ENCODE data around the gene SLC9A5.

Gene SLC9A5

GRCh38 chr16:67282447-67282805, 33.6 kb downstream of the SLC9A5 start:
- DNase-seq: no peak

- no peak for DNase-seq
These were observed 34.5 kb downstream of the SLC9A5 start for GRCh38 chr16:67283039-67283825.

GRCh38 chr16:67283826-67284555, 35.2 kb downstream of the SLC9A5 start:
- DNase-seq: no peak

- DNase-seq: no peak
These were observed 36.2 kb downstream of the SLC9A5 start for GRCh38 chr16:67284699-67285646.

DNA sequence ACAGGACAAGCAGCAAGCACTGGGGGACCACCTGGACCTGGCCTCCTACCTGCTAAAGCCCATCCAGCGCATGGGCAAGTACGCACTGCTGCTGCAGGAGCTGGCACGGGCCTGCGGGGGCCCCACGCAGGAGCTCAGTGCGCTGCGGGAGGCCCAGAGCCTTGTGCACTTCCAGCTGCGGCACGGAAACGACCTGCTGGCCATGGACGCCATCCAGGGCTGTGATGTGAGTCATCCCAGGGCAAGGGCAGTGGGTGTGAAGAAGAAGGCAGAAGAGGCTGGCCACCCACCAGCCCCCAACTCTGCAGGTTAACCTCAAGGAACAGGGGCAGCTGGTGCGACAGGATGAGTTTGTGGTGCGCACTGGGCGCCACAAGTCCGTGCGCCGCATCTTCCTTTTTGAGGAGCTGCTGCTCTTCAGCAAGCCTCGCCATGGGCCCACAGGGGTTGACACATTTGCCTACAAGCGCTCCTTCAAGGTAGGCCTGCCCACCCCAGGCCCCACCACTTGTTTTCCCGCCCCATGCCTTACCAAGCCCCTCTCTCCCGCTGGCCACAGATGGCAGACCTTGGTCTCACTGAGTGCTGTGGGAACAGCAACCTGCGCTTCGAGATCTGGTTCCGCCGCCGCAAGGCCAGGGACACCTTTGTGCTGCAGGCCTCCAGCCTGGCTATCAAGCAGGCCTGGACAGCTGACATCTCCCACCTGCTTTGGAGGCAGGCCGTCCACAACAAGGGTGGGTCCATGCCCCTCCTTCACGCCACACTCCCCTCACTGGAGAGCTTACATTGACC, 37.9 kb downstream of the SLC9A5 start:
- no peak for DNase-seq

GRCh38 chr16:67287960-67288359, 39.2 kb downstream of the SLC9A5 start:
- DNase-seq: no peak

- no peak for DNase-seq
These were observed 42.7 kb downstream of the SLC9A5 start for GRCh38 chr16:67291461-67291860.

DNA sequence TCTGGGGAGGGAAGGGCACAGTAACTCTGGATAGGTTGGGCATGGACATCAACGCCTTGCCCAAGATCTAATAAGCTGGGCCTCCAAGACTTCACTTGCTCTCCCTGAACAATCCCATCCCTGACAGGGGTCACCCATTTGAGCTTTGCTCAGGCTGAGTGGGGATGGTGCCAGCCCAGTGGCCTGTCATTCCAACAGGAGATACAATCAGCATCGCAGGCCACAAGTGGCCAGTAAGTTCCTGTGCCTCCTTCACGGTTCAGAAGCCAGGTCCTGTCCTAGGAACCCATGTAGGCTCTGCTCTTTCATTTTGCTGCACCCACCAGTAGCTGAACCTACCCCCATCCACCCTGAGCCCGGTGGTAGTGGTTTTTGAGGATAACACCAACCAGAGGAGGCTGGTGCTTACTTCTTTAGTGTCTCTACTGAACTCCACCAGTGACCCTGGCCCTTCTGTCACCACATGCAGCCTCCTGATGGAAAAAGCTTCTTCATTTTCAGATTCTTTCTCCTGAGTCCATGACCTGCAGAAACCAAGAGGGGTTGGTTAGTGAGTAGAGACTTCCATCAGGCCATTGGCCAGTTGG, 45.5 kb downstream of the SLC9A5 start:
- DNase-seq: no peak

GRCh38 chr16:67294938-67295361, 46.2 kb downstream of the SLC9A5 start:
- no peak for DNase-seq

DNA sequence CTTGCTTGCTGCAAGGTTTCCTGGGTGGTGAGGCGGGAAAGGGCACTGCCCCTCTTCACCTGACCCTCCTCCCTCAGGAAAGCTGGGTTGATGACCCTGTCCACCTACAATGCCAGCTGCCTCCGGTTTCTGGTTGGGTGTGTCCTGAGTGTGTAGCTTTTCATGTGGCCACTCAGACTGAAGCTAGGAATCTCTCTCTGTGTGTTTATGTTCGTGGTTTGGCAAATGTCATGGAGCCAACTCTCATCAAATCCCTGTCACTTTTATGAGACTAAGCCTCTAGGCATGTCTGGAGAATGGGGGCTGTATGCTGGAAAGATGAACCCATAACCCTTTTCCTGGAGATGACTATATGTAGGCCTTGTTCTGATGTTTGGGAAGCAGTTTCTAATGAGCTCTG, 47.6 kb downstream of the SLC9A5 start:
- peak; percentile 61 for DNase-seq

DNA sequence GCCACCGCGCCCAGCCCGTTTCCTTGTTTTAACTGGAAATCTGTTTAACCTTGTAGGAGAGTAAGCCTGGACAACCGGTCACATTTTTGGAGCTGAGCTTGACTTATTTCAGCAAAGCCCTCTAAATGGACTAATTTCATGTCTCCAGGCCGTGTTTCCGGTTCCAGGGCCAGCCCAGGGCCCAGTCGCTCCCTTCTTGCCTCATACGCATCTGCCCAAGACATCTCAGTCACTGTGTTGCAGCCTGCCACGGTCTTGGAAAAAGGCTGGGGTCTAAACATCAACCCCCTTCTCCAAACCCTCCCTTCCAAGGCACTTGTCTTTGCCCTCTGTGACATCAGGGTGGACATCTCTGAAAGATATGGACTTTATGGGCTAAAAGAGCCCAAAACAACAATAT, 49.5 kb downstream of the SLC9A5 start:
- no peak for DNase-seq

GRCh38 chr16:67299269-67299668, 50.5 kb downstream of the SLC9A5 start:
- no peak for DNase-seq

- DNase-seq: peak; percentile 86
These were observed 52.5 kb downstream of the SLC9A5 start for GRCh38 chr16:67301080-67301782.

DNA sequence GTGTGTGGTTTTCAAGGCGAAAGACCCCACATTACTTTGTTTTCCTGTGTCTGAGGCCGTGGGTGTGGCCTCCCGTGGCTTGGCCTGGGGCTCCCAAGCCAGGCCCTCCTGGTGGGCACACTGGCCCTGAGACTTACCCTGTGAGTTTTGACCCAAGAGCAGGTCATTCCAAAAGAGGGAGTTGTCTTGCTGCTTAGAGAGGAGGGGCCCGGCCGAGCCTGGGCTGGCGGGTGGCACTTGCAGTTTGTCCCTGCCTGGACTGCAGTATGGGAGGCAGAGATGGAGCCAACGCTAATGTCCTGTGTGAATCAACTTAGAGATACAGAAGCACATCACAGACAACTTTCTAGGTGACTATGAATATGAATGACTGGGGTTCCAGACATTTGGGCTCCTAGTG, 53.3 kb downstream of the SLC9A5 start:
- DNase-seq: no peak

DNA sequence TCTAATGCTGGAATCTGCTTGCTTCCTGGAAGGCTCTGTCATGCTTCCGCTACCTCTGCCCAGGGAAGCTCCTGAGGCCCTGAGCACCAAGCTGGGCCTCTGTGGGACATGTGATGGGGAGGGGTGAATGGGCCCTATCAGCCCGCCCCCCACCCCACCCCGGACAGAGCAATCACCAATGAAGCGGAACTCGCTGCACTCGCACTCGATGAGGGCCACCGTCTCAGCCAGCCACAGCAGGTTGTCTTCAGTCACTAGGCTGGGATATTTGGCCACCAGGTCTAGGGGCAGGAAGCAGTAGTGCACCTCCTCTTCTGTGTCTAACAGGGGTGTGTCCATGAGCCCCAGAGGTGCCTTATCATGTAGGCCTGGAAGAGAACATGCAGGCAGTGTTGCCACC, 54.2 kb downstream of the SLC9A5 start:
- no peak for DNase-seq

DNA sequence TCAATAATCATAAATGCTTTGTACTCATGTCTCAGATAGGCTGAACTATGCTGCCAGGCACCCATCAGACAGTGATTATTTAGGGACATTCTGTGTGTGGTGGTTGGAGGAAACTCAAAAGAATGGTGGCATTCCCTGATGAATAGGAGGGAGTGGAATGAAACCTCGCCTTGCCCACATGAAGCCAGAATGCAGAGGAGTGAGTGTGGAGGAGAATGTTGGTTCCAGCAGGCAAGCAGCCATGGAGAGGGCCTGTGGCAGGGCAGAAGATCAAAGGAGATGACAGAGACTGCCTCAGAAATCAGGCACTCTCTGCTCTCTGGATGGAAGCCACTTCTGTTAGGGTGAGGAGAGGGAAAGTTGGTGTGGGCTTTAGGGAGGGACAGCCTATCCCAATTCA, 55.2 kb downstream of the SLC9A5 start:
- DNase-seq: no peak

DNA sequence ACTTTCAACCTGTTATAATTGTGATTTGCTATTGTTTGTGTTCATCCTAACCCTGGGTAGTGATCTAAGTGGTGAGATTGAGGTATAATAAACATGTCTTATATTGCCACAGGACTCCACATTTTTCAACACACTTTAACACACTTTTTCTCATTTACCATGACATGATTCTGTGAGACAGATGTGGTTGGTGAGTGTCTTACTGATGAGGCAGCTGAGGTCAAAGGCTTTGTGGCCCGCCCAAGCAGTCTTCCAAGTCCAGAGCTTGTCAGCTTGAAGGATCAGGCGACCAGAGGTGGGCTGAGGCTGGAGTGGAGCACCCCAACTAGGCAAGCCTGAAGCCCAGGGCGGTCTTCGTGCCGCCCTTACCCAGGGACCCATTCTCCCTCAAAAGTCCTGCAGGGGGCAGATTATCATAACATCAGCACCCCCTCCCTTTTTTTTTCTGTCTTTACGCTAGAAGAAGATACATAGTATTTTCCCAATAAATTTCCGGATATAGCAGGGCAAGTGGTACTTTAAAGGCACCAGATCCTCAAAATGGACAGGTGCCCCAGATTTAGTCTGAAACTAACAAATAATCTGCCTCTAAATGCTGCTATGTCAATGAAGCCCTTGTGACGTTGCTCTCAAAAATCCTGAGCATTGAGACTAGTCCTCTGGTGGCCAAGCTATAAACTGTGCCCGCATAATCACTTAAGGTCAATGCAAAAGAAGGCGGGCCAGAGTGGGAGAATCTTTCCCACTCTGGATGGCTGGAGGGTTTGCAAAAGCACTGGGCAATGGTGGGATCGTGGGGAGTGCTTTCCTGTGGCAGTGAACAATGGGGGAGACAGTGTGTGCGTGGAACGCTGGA, 56.7 kb downstream of the SLC9A5 start:
- no peak for DNase-seq

- DNase-seq: no peak
These were observed 61.8 kb downstream of the SLC9A5 start for GRCh38 chr16:67310561-67310960.

GRCh38 chr16:67311607-67312488, 63.1 kb downstream of the SLC9A5 start:
- DNase-seq: peak; percentile 53
